Neural progenitor cell (in vitro differentiated cells): Measurements from ENCODE around the gene WNT5B. TPM values are rescaled to one million over a fixed set of nuclear protein-coding genes. Genes with fewer than 3 reads are reported as not detected.
A peak's percentile ranks its signal among the peaks of the same experiment; 100 is the strongest.

Source experiments
- DNase-seq: peaks from one replicate; pipeline ENCODE4 v3.0.0-alpha.2; 2016; ENCODE audit warnings: low spot score
- H2AFZ ChIP-seq: fragments of 200-600 bp; sonication (generic); replicated peaks from 2 replicates; pipeline ENCODE4 v1.6.1; 2016; ENCODE audit warnings: antibody characterized with exemption
- H3F3A ChIP-seq: fragments of 200-600 bp; sonication (generic); 2 replicates; pipeline ENCODE4 v1.6.1; 2016; ENCODE audit warnings: antibody characterized with exemption, low read depth
- H3K27ac ChIP-seq: fragments of 200-600 bp; sonication (generic); 2 replicates; pipeline ENCODE4 v1.5.1; 2016; ENCODE audit warnings: mild to moderate bottlenecking
- H3K27me3 ChIP-seq: fragments of 200-600 bp; sonication (generic); 2 replicates; pipeline ENCODE4 v1.6.1; 2016; ENCODE audit warnings: mild to moderate bottlenecking, moderate library complexity
- H3K36me3 ChIP-seq: fragments of 200-600 bp; sonication (generic); 2 replicates; pipeline ENCODE4 v1.5.1; 2016
- H3K4me1 ChIP-seq: fragments of 200-600 bp; sonication (generic); 2 replicates; pipeline ENCODE4 v1.6.1; 2016; ENCODE audit warnings: mixed run types
- H3K4me2 ChIP-seq: fragments of 200-600 bp; sonication (generic); 2 replicates; pipeline ENCODE4 v1.6.1; 2016
- H3K4me3 ChIP-seq: fragments of 200-600 bp; sonication (generic); 2 replicates; pipeline ENCODE4 v1.5.1; 2016
- H3K79me2 ChIP-seq: fragments of 200-600 bp; sonication (generic); 2 replicates; pipeline ENCODE4 v1.6.1; 2016; ENCODE audit warnings: low read depth
- H3K9ac ChIP-seq: fragments of 200-600 bp; sonication (generic); 2 replicates; pipeline ENCODE4 v1.6.1; 2016
- H3K9me3 ChIP-seq: fragments of 200-600 bp; sonication (generic); 2 replicates; pipeline ENCODE4 v1.5.1; 2016; ENCODE audit warnings: low read depth
- H4K20me1 ChIP-seq: fragments of 200-600 bp; sonication (generic); 2 replicates; pipeline ENCODE4 v1.6.1; 2016; ENCODE audit warnings: low read depth
- H3K27ac Mint-ChIP-seq: 3 replicates; pipeline ENCODE4 v1.8.0; 2021; ENCODE audit warnings: mixed read lengths
- H3K27me3 Mint-ChIP-seq: 2 replicates; pipeline ENCODE4 v1.8.0; 2022; ENCODE audit warnings: low read depth, mild to moderate bottlenecking, inconsistent platforms, moderate library complexity, mixed read lengths; ENCODE audit not compliant: insufficient read depth
- H3K36me3 Mint-ChIP-seq: 3 replicates; pipeline ENCODE4 v1.8.0; 2021; ENCODE audit warnings: mixed read lengths
- H3K4me1 Mint-ChIP-seq: 3 replicates; pipeline ENCODE4 v1.8.0; 2021; ENCODE audit warnings: mixed read lengths
- H3K4me3 Mint-ChIP-seq: 3 replicates; pipeline ENCODE4 v1.8.0; 2021; ENCODE audit warnings: mild to moderate bottlenecking, moderate library complexity, mixed read lengths
- H3K9me3 Mint-ChIP-seq: 3 replicates; pipeline ENCODE4 v1.8.0; 2020; ENCODE audit warnings: mixed read lengths
- EZH2 ChIP-seq: fragments of 200-600 bp; sonication (generic); IDR thresholded peaks from 2 replicates; pipeline ENCODE4 v1.6.1; 2017; ENCODE audit warnings: antibody characterized with exemption, mild to moderate bottlenecking, moderate library complexity
- EZH2phosphoT487 ChIP-seq: fragments of 200-600 bp; sonication (generic); IDR thresholded peaks from 2 replicates; pipeline ENCODE4 v1.6.1; 2017; ENCODE audit warnings: antibody characterized with exemption
- total RNA-seq: library from RNA; depleted of rRNA; stranded (reverse); fragments of >200 nt; gene quantifications from 2 replicates; pipeline ENCODE4 v1.2.3, GENCODE V29; 2015; ENCODE audit warnings: low replicate concordance
- TF ChIP-seq, protein P1 (sequence below): fragments of 200-600 bp; sonication (generic); IDR thresholded peaks from 2 replicates; pipeline ENCODE4 v1.5.1; 2017; ENCODE audit warnings: antibody characterized with exemption, mild to moderate bottlenecking

Gene WNT5B
- total RNA-seq, 1 donor from 2014 or later: 43.7 TPM

DNA sequence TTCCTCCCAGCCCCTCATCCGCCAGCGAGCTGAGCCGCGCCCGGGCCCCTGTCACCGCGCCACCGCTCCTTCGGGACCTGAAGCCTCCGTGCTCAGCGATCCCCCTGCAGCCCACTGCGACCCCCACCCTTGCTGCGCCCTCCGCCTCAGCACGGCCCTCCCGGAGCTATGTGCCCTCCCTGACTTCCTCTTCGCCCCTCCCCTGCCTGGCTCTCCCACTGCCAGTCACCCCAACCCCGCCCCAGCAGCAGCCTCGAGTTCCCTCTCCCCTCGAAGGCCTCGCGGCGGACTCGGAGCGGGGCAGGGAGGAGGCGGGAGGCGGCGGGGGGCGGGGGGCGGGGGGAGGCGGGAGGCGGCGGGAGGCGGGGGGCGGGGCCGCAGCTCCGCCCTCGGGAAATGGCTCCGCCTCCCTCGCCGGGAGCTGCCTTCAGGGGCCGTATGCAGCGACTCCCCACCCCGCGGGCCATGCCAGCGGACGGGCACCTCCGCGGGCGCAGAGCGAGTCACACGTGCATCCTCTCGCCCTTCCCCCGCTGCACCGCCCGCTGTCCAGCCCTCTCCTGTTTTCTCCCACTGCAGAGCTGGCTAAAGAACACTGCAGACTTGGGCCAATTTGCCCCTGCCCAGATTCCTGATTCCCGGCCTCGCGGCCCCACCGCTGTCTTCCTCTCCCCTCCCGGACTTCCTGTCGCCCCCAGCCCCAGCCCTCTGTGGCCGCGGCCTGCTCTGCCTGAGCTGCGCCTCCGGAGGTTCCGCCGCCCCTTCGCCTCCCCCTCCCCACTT is 32.7 kb downstream of the WNT5B start:
- H3K79me2 ChIP-seq: no peaks in the 10 kb centered on the region
- H2AFZ ChIP-seq: peak overlapping the region; percentile 51
- peak; percentile 11 for TF ChIP-seq EZH2phosphoT487
- TF ChIP-seq, protein P1, sequence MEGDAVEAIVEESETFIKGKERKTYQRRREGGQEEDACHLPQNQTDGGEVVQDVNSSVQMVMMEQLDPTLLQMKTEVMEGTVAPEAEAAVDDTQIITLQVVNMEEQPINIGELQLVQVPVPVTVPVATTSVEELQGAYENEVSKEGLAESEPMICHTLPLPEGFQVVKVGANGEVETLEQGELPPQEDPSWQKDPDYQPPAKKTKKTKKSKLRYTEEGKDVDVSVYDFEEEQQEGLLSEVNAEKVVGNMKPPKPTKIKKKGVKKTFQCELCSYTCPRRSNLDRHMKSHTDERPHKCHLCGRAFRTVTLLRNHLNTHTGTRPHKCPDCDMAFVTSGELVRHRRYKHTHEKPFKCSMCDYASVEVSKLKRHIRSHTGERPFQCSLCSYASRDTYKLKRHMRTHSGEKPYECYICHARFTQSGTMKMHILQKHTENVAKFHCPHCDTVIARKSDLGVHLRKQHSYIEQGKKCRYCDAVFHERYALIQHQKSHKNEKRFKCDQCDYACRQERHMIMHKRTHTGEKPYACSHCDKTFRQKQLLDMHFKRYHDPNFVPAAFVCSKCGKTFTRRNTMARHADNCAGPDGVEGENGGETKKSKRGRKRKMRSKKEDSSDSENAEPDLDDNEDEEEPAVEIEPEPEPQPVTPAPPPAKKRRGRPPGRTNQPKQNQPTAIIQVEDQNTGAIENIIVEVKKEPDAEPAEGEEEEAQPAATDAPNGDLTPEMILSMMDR: no peak
- H3K9me3 ChIP-seq: no peaks in the 10 kb centered on the region
- no peak overlapping the region for H3K27ac Mint-ChIP-seq
- peaks cover 53% of the 10 kb centered on the region for H3K27me3 ChIP-seq
- peak; percentile 86 for DNase-seq
- no peaks in the 10 kb centered on the region for H3K36me3 ChIP-seq
- peaks cover 8% of the 10 kb centered on the region for H3K9me3 Mint-ChIP-seq
- H3K36me3 Mint-ChIP-seq: peaks cover 6% of the 10 kb centered on the region
- peak overlapping the region; percentile 58 for H3K4me3 ChIP-seq
- peaks cover 9% of the 10 kb centered on the region for H3K4me1 Mint-ChIP-seq
- peak overlapping the region; percentile 76 for H3K4me2 ChIP-seq
- peaks cover 19% of the 10 kb centered on the region for H3F3A ChIP-seq
- H3K27me3 Mint-ChIP-seq: peaks cover 13% of the 10 kb centered on the region
- peak overlapping the region; percentile 86 for H3K4me3 Mint-ChIP-seq
- H3K4me1 ChIP-seq: no peaks in the 10 kb centered on the region
- no peak overlapping the region for H3K27ac ChIP-seq
- no peaks in the 10 kb centered on the region for H4K20me1 ChIP-seq
- no peak overlapping the region for H3K9ac ChIP-seq

- peaks cover 8% of the 10 kb centered on the region for H3K9me3 Mint-ChIP-seq
- peaks cover 6% of the 10 kb centered on the region for H3K36me3 Mint-ChIP-seq
- H3K9ac ChIP-seq: no peak overlapping the region
- H3K4me3 Mint-ChIP-seq: peak overlapping the region; percentile 82
- H3K27ac Mint-ChIP-seq: no peak overlapping the region
- no peaks in the 10 kb centered on the region for H3K36me3 ChIP-seq
- H3K4me2 ChIP-seq: peak overlapping the region; percentile 77
- H4K20me1 ChIP-seq: no peaks in the 10 kb centered on the region
- H3K4me1 ChIP-seq: no peaks in the 10 kb centered on the region
- peak overlapping the region; percentile 94 for H2AFZ ChIP-seq
- H3K9me3 ChIP-seq: no peaks in the 10 kb centered on the region
- H3F3A ChIP-seq: peaks cover 19% of the 10 kb centered on the region
- H3K79me2 ChIP-seq: no peaks in the 10 kb centered on the region
- peaks cover 51% of the 10 kb centered on the region for H3K27me3 ChIP-seq
- TF ChIP-seq, protein P1: peak; percentile 72
- TF ChIP-seq EZH2phosphoT487 (peak; percentile 32), EZH2 (peak; percentile 47)
- no peak overlapping the region for H3K27ac ChIP-seq
- peaks cover 9% of the 10 kb centered on the region for H3K4me1 Mint-ChIP-seq
- peak overlapping the region; percentile 46 for H3K4me3 ChIP-seq
- DNase-seq: peak; percentile 89
- H3K27me3 Mint-ChIP-seq: peaks cover 13% of the 10 kb centered on the region
Measured at GRCh38 chr12:1662761-1663439, 33.9 kb downstream of the WNT5B start.

GRCh38 chr12:1663440-1664132 is 34.6 kb downstream of the WNT5B start:
- Mint-ChIP-seq H3K27me3 (peaks cover 13% of the 10 kb centered on the region), H3K36me3 (peaks cover 6% of the 10 kb centered on the region), H3K4me1 (peaks cover 9% of the 10 kb centered on the region), H3K27ac (no peak overlapping the region), H3K9me3 (peaks cover 8% of the 10 kb centered on the region), H3K4me3 (peak overlapping the region; percentile 63)
- Histone ChIP-seq H2AFZ (no peak overlapping the region), H3K27me3 (peaks cover 44% of the 10 kb centered on the region), H3K4me2 (no peak overlapping the region), H3K4me1 (peaks cover 3% of the 10 kb centered on the region), H3K9me3 (no peaks in the 10 kb centered on the region), H3K9ac (no peak overlapping the region), H3K27ac (no peak overlapping the region), H3K79me2 (no peaks in the 10 kb centered on the region), H3K36me3 (no peaks in the 10 kb centered on the region), H3K4me3 (no peak overlapping the region), H4K20me1 (no peaks in the 10 kb centered on the region), H3F3A (peaks cover 19% of the 10 kb centered on the region)
- no peak for TF ChIP-seq EZH2phosphoT487
- no peak for TF ChIP-seq EZH2
- TF ChIP-seq, protein P1: no peak
- no peak for DNase-seq
